Adrenal gland (tissue), 5 donors: Measurements from ENCODE around the gene ECT2.

ENCODE experiments used
- CTCF ChIP-seq, 6 experiments: fragments of 450-650 bp in 4 of 6; fragments of 200-600 bp in 2 of 6; sonication (generic) in 1 of 6; IDR thresholded peaks; 1 replicate in 5 of 6; 2 replicates in 1 of 6; pipeline versions ENCODE4 v1.5.1 to v1.8.0; 2016 to 2021; ENCODE audit warnings: antibody characterized with exemption in 6 of 6, mild to moderate bottlenecking in 2 of 6, moderate library complexity in 1 of 6
- POLR2A ChIP-seq, 2 donors: fragments of 450-650 bp; IDR thresholded peaks; one replicate each; pipeline ENCODE4 v1.6.1; 2017; ENCODE audit warnings: antibody characterized with exemption in 2 of 2, mild to moderate bottlenecking in 2 of 2, moderate library complexity in 1 of 2
- donor health status: DM: no; HTN: no; CAD: no.

- TF ChIP-seq CTCF (IDR thresholded peaks at IDR 0.05) = no peak
- no peak for TF ChIP-seq POLR2A (IDR thresholded peaks at IDR 0.05)
These were observed 118.2 kb downstream of the ECT2 start for GRCh38 chr3:172868582-172869200.
